Upper lobe of right lung (tissue), 1 donor: ENCODE results near the gene KRT5. TPM values are rescaled to one million over a fixed set of nuclear protein-coding genes. Genes with fewer than 3 reads are reported as not detected.

Source experiments
- ATAC-seq: fragments of 200-7000 bp; cut with Tn5 transposase; one replicate; pipeline ENCODE4 v1.9.1; 2020; ENCODE audit warnings: mild to moderate bottlenecking, moderate library complexity
- DNase-seq: peaks from one replicate; pipeline ENCODE4 v3.0.0-alpha.2; 2020
- H3K27ac ChIP-seq: fragments of 200-600 bp; one replicate; pipeline ENCODE4 v1.8.0; 2022
- H3K27me3 ChIP-seq: fragments of 200-600 bp; one replicate; pipeline ENCODE4 v1.8.0; 2022; ENCODE audit warnings: mild to moderate bottlenecking
- H3K36me3 ChIP-seq: fragments of 200-600 bp; one replicate; pipeline ENCODE4 v1.8.0; 2022
- H3K4me1 ChIP-seq: fragments of 200-600 bp; one replicate; pipeline ENCODE4 v1.8.0; 2022
- H3K4me3 ChIP-seq: fragments of 200-600 bp; one replicate; pipeline ENCODE4 v1.8.0; 2022; ENCODE audit warnings: mild to moderate bottlenecking
- H3K9me3 ChIP-seq: fragments of 200-600 bp; one replicate; pipeline ENCODE4 v1.8.0; 2022
- intact Hi-C: fragments of 100-400 bp; cut with DNase I; formaldehyde crosslinking; loops from one replicate; pipeline ENCODE4 v1.11.0; 2022
- total RNA-seq: library from RNA; stranded (reverse); fragmentation: NEBNext Ultra II Directional; extraction: Animal tissue kit (Norgen Biotek cat#: 25700); gene quantifications from one replicate; pipeline ENCODE4 v1.2.1, GENCODE V29; 2021
- TF ChIP-seq, protein P1 (sequence below): fragments of 200-600 bp; IDR thresholded peaks from one replicate; pipeline ENCODE4 v1.8.0; 2022; ENCODE audit warnings: antibody characterized with exemption
- donor health status: DM: no; HTN: yes; CAD: no; lungs with severe emphysema.

The KRT5 gene
- total RNA-seq, 1 donor from 2014 or later = 8.8 TPM

DNA sequence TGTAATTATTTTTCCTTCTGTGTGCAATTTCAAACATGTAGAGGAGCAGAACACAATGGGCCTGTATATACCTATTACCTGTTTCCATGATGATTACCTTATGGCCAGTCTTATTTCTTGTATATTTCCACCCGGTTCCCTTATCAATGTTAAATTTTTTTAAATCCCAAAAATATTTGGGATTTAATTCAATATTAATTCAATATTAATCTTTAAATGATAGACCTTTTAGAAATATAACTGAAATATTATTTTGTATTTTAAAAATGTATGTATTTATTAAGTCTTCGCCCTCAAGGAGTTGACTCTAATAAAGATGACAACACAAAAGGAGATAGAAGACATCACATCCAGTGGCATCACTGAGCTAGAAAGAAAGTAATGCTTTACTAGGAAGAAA, 46.0 kb downstream of the KRT5 start:
- TF ChIP-seq, protein P1, sequence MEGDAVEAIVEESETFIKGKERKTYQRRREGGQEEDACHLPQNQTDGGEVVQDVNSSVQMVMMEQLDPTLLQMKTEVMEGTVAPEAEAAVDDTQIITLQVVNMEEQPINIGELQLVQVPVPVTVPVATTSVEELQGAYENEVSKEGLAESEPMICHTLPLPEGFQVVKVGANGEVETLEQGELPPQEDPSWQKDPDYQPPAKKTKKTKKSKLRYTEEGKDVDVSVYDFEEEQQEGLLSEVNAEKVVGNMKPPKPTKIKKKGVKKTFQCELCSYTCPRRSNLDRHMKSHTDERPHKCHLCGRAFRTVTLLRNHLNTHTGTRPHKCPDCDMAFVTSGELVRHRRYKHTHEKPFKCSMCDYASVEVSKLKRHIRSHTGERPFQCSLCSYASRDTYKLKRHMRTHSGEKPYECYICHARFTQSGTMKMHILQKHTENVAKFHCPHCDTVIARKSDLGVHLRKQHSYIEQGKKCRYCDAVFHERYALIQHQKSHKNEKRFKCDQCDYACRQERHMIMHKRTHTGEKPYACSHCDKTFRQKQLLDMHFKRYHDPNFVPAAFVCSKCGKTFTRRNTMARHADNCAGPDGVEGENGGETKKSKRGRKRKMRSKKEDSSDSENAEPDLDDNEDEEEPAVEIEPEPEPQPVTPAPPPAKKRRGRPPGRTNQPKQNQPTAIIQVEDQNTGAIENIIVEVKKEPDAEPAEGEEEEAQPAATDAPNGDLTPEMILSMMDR = no peak

DNA sequence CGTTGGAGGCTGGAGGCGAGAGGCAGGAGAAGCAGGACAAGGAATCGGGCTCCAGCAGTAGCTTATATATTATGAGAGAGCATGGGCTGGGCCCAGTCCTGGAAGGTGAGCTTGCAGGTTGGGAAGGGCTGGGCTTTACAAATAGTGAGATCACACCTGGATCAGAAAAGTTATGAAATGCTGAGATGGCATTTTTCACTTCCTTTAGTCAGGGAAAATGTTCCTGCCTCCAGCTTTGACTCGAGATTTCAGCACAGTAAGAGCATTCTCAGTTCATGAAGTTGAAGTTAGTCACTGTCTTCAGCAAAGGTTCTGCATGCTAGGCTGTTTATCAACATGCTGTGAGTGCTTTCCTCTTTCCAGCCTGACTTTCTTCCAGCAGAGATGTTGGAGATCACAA, 46.4 kb downstream of the KRT5 start, which contains the start of gene KRT6C:
Gene KRT6C, minus strand, starts transcription at position 38 of the 400 bp plus-strand sequence. CDS start 68 bp downstream, outside the sequence.
- Histone ChIP-seq H3K36me3 (no peaks in the 10 kb centered on the region), H3K27me3 (no peaks in the 10 kb centered on the region), H3K4me1 (no peaks in the 10 kb centered on the region), H3K27ac (no peak within 1 kb of the TSS), H3K4me3 (no peak within 1 kb of the TSS), H3K9me3 (no peaks in the 10 kb centered on the region)
- TF ChIP-seq, protein P1 = no peak
- DNase-seq (no peak), ATAC-seq (no peak)
- intact Hi-C loops = no loop called here

More for the DNA sequence above, 46.0 kb downstream of the KRT5 start:
- no peak for ATAC-seq
- Histone ChIP-seq H3K27me3 (no peaks in the 10 kb centered on the region), H3K4me1 (no peaks in the 10 kb centered on the region), H3K4me3 (no peak overlapping the region), H3K36me3 (no peaks in the 10 kb centered on the region), H3K9me3 (no peaks in the 10 kb centered on the region), H3K27ac (no peak overlapping the region)
- no peak for DNase-seq
- intact Hi-C loops = no loop called here

- DNase-seq (no peak), ATAC-seq (no peak)
- no peaks in the 10 kb centered on the region for H3K4me1 ChIP-seq
- no peaks in the 10 kb centered on the region for H3K9me3 ChIP-seq
- no peak overlapping the region for H3K4me3 ChIP-seq
- intact Hi-C loops = no loop called here
- TF ChIP-seq, protein P1 = no peak
- no peaks in the 10 kb centered on the region for H3K36me3 ChIP-seq
- H3K27me3 ChIP-seq = no peaks in the 10 kb centered on the region
- no peak overlapping the region for H3K27ac ChIP-seq
These were observed 50.3 kb downstream of the KRT5 start for GRCh38 chr12:52469853-52470252.

GRCh38 chr12:52464897-52465296, 55.3 kb downstream of the KRT5 start:
- intact Hi-C loops = no loop called here
- TF ChIP-seq, protein P1 = no peak
- no peak for ATAC-seq
- no peak overlapping the region for H3K27ac ChIP-seq
- DNase-seq = no peak
- H3K4me1 ChIP-seq = no peaks in the 10 kb centered on the region
- no peaks in the 10 kb centered on the region for H3K9me3 ChIP-seq
- no peaks in the 10 kb centered on the region for H3K27me3 ChIP-seq
- H3K36me3 ChIP-seq = no peaks in the 10 kb centered on the region
- H3K4me3 ChIP-seq = no peak overlapping the region

Other genes starting within 250 kb of the KRT5 start
- gene KRT86, start 245.7 kb downstream of the KRT5 start, total RNA-seq = 1.1 TPM
- gene KRT81, start 228.9 kb downstream of the KRT5 start, total RNA-seq = not detected
- not detected for gene KRT83, start 199.0 kb downstream of the KRT5 start, total RNA-seq
- not detected for gene KRT85, start 152.9 kb downstream of the KRT5 start, total RNA-seq
- gene KRT84, start 134.7 kb downstream of the KRT5 start, total RNA-seq = not detected
- gene KRT82, start 114.1 kb downstream of the KRT5 start, total RNA-seq = not detected
- gene KRT75, start 86.0 kb downstream of the KRT5 start, total RNA-seq = not detected
- not detected for gene KRT6B, start 68.2 kb downstream of the KRT5 start, total RNA-seq
- not detected for gene KRT6C, start 46.6 kb downstream of the KRT5 start, total RNA-seq
- gene KRT6A, start 27.1 kb downstream of the KRT5 start, total RNA-seq = 3.0 TPM
- not detected for gene KRT71, start 32.8 kb upstream of the KRT5 start, total RNA-seq
- not detected for gene KRT74, start 53.4 kb upstream of the KRT5 start, total RNA-seq
- not detected for gene KRT72, start 81.1 kb upstream of the KRT5 start, total RNA-seq
- gene KRT73, start 98.2 kb upstream of the KRT5 start, total RNA-seq = 0.52 TPM
- not detected for gene KRT2, start 131.8 kb upstream of the KRT5 start, total RNA-seq
- gene KRT1, start 160.0 kb upstream of the KRT5 start, total RNA-seq = 3.5 TPM
- not detected for gene KRT77, start 183.1 kb upstream of the KRT5 start, total RNA-seq